ENCODE measurements around the gene CXCR6.

The CXCR6 gene

DNA sequence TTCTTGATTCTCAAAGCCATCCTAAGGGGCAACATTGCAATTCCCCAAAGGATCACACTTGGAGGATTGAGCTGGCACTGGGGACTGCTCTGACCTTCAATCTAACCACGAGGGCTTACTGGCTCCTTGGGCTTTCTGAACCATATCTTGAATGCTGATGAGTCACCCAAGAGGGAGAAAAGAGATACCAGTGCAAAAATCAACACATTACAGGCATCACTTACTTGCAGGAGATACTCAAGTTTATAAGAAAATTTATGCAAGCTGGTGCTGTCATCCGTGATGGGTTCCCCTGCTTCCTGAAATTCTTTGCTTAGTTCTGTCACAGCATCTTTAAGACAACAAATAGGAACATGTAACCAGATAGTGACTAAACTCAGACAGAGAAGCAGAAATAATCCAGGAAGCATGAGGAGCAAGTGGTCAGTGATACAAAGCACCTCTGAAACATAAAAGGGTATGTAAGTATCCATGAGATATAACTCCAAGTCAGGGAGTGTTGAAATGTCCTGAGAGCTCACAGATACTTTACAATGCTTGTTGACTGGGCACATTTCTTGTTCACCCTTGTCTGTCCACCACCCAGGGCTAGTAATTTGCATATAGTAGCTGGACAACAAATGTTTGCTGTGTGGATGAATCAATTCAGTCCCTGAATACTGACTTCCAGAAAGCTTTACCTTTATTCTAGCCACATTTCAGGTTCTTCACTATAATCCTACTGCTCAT, 38.2 kb downstream of the CXCR6 start:
- H3K23ac ChIP-seq (ENCODE audit: low read length): no peak overlapping the region
- no peaks in the 10 kb centered on the region for H3K4me1 ChIP-seq (ENCODE audit: control insufficient read depth in 1 of 2, insufficient read depth in 2 of 2, low read length in 2 of 2)
- H3K27ac ChIP-seq (ENCODE audit: low read depth, low read length): no peak overlapping the region
- no peak overlapping the region for H4K91ac ChIP-seq (ENCODE audit: low read depth, low read length)
- no peak overlapping the region for H3K4me2 ChIP-seq (ENCODE audit: low read length)
- no peak overlapping the region for H3K14ac ChIP-seq (ENCODE audit: low read length)
- H3K79me2 ChIP-seq (ENCODE audit: control insufficient read depth, insufficient read depth, low read length, poor library complexity): no peaks in the 10 kb centered on the region
- H3K4me3 ChIP-seq (ENCODE audit: low read depth, low read length): no peak overlapping the region
- no peak for DNase-seq
- no peak overlapping the region for H2BK12ac ChIP-seq (ENCODE audit: low read length)
- H3K36me3 ChIP-seq (ENCODE audit: control insufficient read depth in 1 of 2, insufficient read depth in 2 of 2, low read length in 2 of 2): peaks cover 8 to 20% of the 10 kb centered on the region in 2 experiments
- H4K8ac ChIP-seq (ENCODE audit: low read depth, low read length): no peak overlapping the region
- WGBS (ENCODE audit: extremely low coverage, insufficient coverage, insufficient read length): no CpG with 5 or more reads among the region's 2 CpGs
- H3K4ac ChIP-seq (ENCODE audit: low read depth, low read length): no peak overlapping the region
- H4K12ac ChIP-seq (ENCODE audit: low read depth, low read length): no peak overlapping the region
- no peak overlapping the region for H2AFZ ChIP-seq (ENCODE audit: insufficient read depth, low read length, poor library complexity)
- no peak overlapping the region for H3K9ac ChIP-seq (ENCODE audit: low read length)
- no peak overlapping the region for H2BK120ac ChIP-seq (ENCODE audit: insufficient read depth, low read length, poor library complexity)
- H3K27me3 ChIP-seq (ENCODE audit: insufficient read depth, low read length): no peaks in the 10 kb centered on the region
- H2AK5ac ChIP-seq (ENCODE audit: low read length): no peak overlapping the region
- no peaks in the 10 kb centered on the region for H3K9me3 ChIP-seq (ENCODE audit: insufficient read depth, low read depth, low read length)
- H3K18ac ChIP-seq (ENCODE audit: low read length): no peak overlapping the region
- no peaks in the 10 kb centered on the region for H3K79me1 ChIP-seq (ENCODE audit: low read length)
- H2BK5ac ChIP-seq (ENCODE audit: low read depth, low read length, poor library complexity): no peak overlapping the region

DNA sequence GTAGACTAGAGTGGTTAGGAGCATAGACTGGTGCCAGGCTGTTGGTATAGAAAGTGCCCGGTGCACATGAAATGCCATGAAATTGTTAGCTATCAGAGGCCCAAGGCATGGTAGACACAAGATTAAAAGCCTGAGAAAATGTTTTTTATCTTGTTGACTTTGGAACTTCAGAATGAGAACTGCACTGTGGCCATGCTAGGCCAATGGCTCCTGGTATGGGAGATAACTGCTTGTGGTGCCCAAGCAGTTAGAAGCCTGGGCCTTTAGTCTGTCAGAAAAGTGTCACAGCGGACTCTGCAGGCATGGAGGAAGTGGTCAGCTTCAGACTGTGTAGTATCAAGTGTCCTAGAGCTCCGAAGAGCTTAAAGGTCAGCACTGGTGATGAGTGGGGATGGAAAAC, 40.5 kb downstream of the CXCR6 start:
- Histone ChIP-seq H3K9ac (ENCODE audit: low read length) (no peak overlapping the region), H3K27ac (ENCODE audit: low read depth, low read length) (no peak overlapping the region), H2BK120ac (ENCODE audit: insufficient read depth, low read length, poor library complexity) (no peak overlapping the region), H3K79me2 (ENCODE audit: control insufficient read depth, insufficient read depth, low read length, poor library complexity) (no peaks in the 10 kb centered on the region), H3K36me3 (ENCODE audit: control insufficient read depth in 1 of 2, insufficient read depth in 2 of 2, low read length in 2 of 2) (peaks cover 8 to 15% of the 10 kb centered on the region in 2 experiments), H3K14ac (ENCODE audit: low read length) (no peak overlapping the region), H4K12ac (ENCODE audit: low read depth, low read length) (no peak overlapping the region), H3K4me3 (ENCODE audit: low read depth, low read length) (no peak overlapping the region), H2BK12ac (ENCODE audit: low read length) (no peak overlapping the region), H3K79me1 (ENCODE audit: low read length) (no peaks in the 10 kb centered on the region), H3K9me3 (ENCODE audit: insufficient read depth, low read depth, low read length) (no peaks in the 10 kb centered on the region), H2AFZ (ENCODE audit: insufficient read depth, low read length, poor library complexity) (no peak overlapping the region), H3K4ac (ENCODE audit: low read depth, low read length) (no peak overlapping the region), H4K91ac (ENCODE audit: low read depth, low read length) (no peak overlapping the region), H3K4me1 (ENCODE audit: control insufficient read depth in 1 of 2, insufficient read depth in 2 of 2, low read length in 2 of 2) (peaks cover 0 to under 1% of the 10 kb centered on the region in 2 experiments), H3K4me2 (ENCODE audit: low read length) (no peak overlapping the region), H2AK5ac (ENCODE audit: low read length) (no peak overlapping the region), H2BK5ac (ENCODE audit: low read depth, low read length, poor library complexity) (no peak overlapping the region), H3K27me3 (ENCODE audit: insufficient read depth, low read length) (no peaks in the 10 kb centered on the region), H3K23ac (ENCODE audit: low read length) (no peak overlapping the region), H4K8ac (ENCODE audit: low read depth, low read length) (no peak overlapping the region), H3K18ac (ENCODE audit: low read length) (no peak overlapping the region)
- no CpG with 5 or more reads among the region's 3 CpGs for WGBS (ENCODE audit: extremely low coverage, insufficient coverage, insufficient read length)
- no peak for DNase-seq

DNA sequence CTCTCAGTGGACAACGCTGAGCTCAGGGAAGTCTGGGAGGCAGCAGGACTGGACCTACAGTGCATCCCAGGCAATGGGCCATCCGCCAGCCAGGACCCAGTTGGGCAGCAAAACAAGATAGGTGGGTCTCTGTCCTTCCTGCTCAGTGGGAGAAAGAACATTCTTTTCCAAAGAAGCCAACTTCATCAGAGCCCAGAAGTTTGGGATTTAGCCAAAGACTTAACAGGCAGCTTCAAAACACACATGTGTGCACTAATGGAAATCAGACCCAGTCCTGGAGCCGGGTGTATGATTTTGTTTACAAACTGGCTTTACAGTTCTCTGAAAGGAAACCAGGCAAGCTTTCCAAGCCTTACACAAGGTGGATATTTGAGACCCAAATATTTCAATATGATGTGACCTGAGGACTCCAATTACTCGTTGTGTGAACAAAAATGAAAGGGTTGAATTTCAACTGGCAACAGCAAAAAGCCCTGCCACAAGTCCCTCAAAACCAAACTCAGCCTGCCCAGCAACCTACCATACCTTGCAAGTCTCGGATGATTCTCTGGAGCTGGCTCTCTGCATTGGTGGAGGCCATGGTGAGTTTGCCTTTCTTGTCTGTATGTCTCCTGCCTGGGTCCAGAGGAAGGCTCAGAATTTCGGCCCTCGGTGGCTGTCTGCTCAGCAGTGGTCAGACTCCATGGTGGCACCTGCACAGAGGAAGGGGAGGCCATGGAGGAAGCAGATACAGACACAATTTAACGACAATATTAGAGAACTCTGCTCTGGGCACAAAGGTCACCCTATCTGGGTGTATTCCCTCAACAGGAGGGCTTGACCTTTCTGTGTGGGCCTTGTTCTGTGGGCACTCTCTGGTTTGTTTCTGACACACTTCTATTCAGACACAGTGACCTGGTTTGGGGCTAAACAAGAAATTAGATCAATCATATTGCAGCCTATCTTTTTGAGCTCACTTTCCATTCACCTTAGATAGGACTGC, 41.4 kb downstream of the CXCR6 start:
- Histone ChIP-seq H2AK5ac (ENCODE audit: low read length) (no peak overlapping the region), H2BK5ac (ENCODE audit: low read depth, low read length, poor library complexity) (no peak overlapping the region), H3K4me2 (ENCODE audit: low read length) (no peak overlapping the region), H3K36me3 (ENCODE audit: control insufficient read depth in 1 of 2, insufficient read depth in 2 of 2, low read length in 2 of 2) (peaks cover 6 to 11% of the 10 kb centered on the region in 2 experiments), H2BK120ac (ENCODE audit: insufficient read depth, low read length, poor library complexity) (no peak overlapping the region), H3K4me3 (ENCODE audit: low read depth, low read length) (no peak overlapping the region), H3K79me2 (ENCODE audit: control insufficient read depth, insufficient read depth, low read length, poor library complexity) (no peaks in the 10 kb centered on the region), H3K9ac (ENCODE audit: low read length) (no peak overlapping the region), H4K8ac (ENCODE audit: low read depth, low read length) (no peak overlapping the region), H3K4me1 (ENCODE audit: control insufficient read depth in 1 of 2, insufficient read depth in 2 of 2, low read length in 2 of 2) (peaks cover 0 to 3% of the 10 kb centered on the region in 2 experiments), H3K14ac (ENCODE audit: low read length) (no peak overlapping the region), H3K4ac (ENCODE audit: low read depth, low read length) (no peak overlapping the region), H3K9me3 (ENCODE audit: insufficient read depth, low read depth, low read length) (peaks cover 2% of the 10 kb centered on the region), H4K91ac (ENCODE audit: low read depth, low read length) (no peak overlapping the region), H3K23ac (ENCODE audit: low read length) (no peak overlapping the region), H2BK12ac (ENCODE audit: low read length) (no peak overlapping the region), H2AFZ (ENCODE audit: insufficient read depth, low read length, poor library complexity) (no peak overlapping the region), H3K27ac (ENCODE audit: low read depth, low read length) (no peak overlapping the region), H4K12ac (ENCODE audit: low read depth, low read length) (no peak overlapping the region), H3K79me1 (ENCODE audit: low read length) (no peaks in the 10 kb centered on the region), H3K27me3 (ENCODE audit: insufficient read depth, low read length) (no peaks in the 10 kb centered on the region), H3K18ac (ENCODE audit: low read length) (no peak overlapping the region)
- no peak for DNase-seq
- no CpG with 5 or more reads among the region's 8 CpGs for WGBS (ENCODE audit: extremely low coverage, insufficient coverage, insufficient read length)

DNA sequence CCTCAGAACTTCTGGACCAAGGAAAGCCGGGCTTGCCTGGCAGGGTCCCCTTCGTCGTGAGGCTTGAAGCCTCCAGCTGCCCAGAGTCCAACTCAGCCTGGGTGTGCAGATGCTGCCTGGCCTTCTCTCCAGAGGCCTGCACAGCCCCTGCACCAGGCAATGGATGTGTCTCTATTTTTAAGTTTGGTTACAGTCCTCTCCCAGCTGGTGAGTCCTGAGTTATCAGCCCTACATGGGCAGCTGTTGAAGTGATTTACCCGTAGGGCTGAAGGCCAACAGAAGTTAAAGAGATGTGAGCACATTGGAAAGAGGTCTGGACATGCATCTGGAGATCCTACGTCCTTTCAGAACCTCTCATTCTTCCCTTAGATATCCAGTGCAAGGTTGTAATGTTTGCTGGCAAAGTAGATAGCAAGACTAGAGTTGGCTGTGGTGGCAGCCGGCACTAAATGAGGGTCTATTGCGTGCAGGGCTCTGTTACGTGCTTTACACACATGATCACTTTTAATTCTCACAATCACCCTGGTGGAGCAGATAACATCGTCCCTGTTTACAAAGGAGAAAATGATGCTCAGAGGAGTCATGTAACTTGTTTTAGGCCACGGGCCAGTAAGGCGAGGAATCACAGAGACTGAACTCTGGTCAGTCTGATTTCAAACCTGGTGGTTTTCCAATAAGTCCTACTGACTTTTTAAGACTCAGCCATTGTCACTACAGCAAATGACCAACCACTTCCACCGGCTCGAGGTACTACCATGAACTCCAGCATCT, 42.5 kb downstream of the CXCR6 start:
- Histone ChIP-seq H3K79me2 (ENCODE audit: control insufficient read depth, insufficient read depth, low read length, poor library complexity) (no peaks in the 10 kb centered on the region), H4K91ac (ENCODE audit: low read depth, low read length) (no peak overlapping the region), H3K4ac (ENCODE audit: low read depth, low read length) (no peak overlapping the region), H3K36me3 (ENCODE audit: control insufficient read depth in 1 of 2, insufficient read depth in 2 of 2, low read length in 2 of 2) (peaks cover 5 to 10% of the 10 kb centered on the region in 2 experiments), H3K4me3 (ENCODE audit: low read depth, low read length) (no peak overlapping the region), H2BK5ac (ENCODE audit: low read depth, low read length, poor library complexity) (no peak overlapping the region), H3K18ac (ENCODE audit: low read length) (no peak overlapping the region), H3K23ac (ENCODE audit: low read length) (no peak overlapping the region), H4K8ac (ENCODE audit: low read depth, low read length) (no peak overlapping the region), H4K12ac (ENCODE audit: low read depth, low read length) (no peak overlapping the region), H3K14ac (ENCODE audit: low read length) (no peak overlapping the region), H2BK120ac (ENCODE audit: insufficient read depth, low read length, poor library complexity) (no peak overlapping the region), H2BK12ac (ENCODE audit: low read length) (no peak overlapping the region), H2AK5ac (ENCODE audit: low read length) (no peak overlapping the region), H3K27ac (ENCODE audit: low read depth, low read length) (no peak overlapping the region), H3K79me1 (ENCODE audit: low read length) (no peaks in the 10 kb centered on the region), H3K4me1 (ENCODE audit: control insufficient read depth in 1 of 2, insufficient read depth in 2 of 2, low read length in 2 of 2) (peaks cover 0 to 3% of the 10 kb centered on the region in 2 experiments), H3K4me2 (ENCODE audit: low read length) (no peak overlapping the region), H3K9ac (ENCODE audit: low read length) (no peak overlapping the region), H3K9me3 (ENCODE audit: insufficient read depth, low read depth, low read length) (peaks cover 2% of the 10 kb centered on the region), H3K27me3 (ENCODE audit: insufficient read depth, low read length) (no peaks in the 10 kb centered on the region), H2AFZ (ENCODE audit: insufficient read depth, low read length, poor library complexity) (no peak overlapping the region)
- no CpG with 5 or more reads among the region's 13 CpGs for WGBS (ENCODE audit: extremely low coverage, insufficient coverage, insufficient read length)
- no peak for DNase-seq
